ENCODE data around the gene SLC35F1. TPM values are rescaled to one million over a fixed set of nuclear protein-coding genes. Genes with fewer than 3 reads are reported as not detected.

The SLC35F1 gene
- total and polyA plus RNA-seq, 8 donors: under 0.01 to 6.8 (median 0.38) TPM; not detected in 2

DNA sequence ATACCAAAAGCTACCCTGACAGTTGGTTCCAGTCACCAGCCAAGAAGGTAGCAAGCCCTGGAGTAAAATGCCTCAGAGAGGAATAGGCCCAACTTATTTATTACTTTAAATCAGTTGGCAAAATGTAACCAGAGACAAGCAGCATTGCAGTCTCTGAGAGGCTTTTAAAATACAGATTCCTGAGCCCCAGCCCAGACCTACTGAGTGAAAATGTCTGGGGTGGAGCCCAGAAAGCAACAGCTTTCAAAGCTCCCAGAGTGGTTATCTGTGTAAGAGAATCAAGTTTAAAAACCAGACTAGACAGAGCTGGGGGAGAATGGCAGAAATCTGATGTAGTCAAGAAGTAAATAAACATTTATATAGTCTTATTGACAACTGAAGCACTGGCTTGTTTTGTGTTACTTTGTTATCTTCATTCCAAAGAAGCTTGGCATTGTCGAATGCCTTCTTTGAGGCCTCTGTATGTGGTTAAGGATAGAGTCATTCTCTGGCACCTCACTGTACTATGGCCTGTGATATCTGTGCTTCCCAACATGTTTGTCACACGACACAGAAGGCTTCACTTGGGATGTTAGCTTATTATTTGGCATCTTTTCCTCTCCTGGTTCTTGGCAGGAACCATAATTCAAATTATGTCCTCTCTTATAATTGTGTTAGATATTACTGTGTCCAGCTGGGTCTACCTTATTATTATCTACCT, 313.5 kb downstream of the SLC35F1 start:
- Histone ChIP-seq H3K4me1 (no peaks in the 10 kb centered on the region), H3K4me3 (no peak overlapping the region), H3K9me3 (no peaks in the 10 kb centered on the region), H3K36me3 (no peaks in the 10 kb centered on the region), H3K27ac (no peak overlapping the region), H3K27me3 (no peaks in the 10 kb centered on the region)
- intact Hi-C loops (cut with DNase I; ENCODE audit: low total_unique reads): no loop called here
- TF ChIP-seq POLR2A (IDR thresholded peaks at IDR 0.05): no peak
- TF ChIP-seq POLR2AphosphoS5 (IDR thresholded peaks at IDR 0.05): no peak
- TF ChIP-seq CTCF (IDR thresholded peaks at IDR 0.05): no peak
- TF ChIP-seq EP300 (IDR thresholded peaks at IDR 0.05): no peak
- no peak for DNase-seq
- WGBS, 5 donors: 54 to 69% (median 55%) methylated on average over 2 of the region's 2 CpGs

- H3K27me3 ChIP-seq: no peaks in the 10 kb centered on the region
- no peak overlapping the region for H3K4me3 ChIP-seq
- DNase-seq: no peak
- H3K36me3 ChIP-seq: no peaks in the 10 kb centered on the region
- no peak overlapping the region for H3K27ac ChIP-seq
- no peaks in the 10 kb centered on the region for H3K4me1 ChIP-seq
- 73 to 83% (median 77%) methylated on average over 3 of the region's 3 CpGs for WGBS, 5 donors
- H3K9me3 ChIP-seq: no peaks in the 10 kb centered on the region
- TF ChIP-seq POLR2A (IDR thresholded peaks at IDR 0.05) (no peak), CTCF (IDR thresholded peaks at IDR 0.05) (no peak), EP300 (IDR thresholded peaks at IDR 0.05) (no peak), POLR2AphosphoS5 (IDR thresholded peaks at IDR 0.05) (no peak)
- intact Hi-C loops (cut with DNase I; ENCODE audit: low total_unique reads): no loop called here
These were observed 316.3 kb downstream of the SLC35F1 start for GRCh38 chr6:118223316-118223715.

DNA sequence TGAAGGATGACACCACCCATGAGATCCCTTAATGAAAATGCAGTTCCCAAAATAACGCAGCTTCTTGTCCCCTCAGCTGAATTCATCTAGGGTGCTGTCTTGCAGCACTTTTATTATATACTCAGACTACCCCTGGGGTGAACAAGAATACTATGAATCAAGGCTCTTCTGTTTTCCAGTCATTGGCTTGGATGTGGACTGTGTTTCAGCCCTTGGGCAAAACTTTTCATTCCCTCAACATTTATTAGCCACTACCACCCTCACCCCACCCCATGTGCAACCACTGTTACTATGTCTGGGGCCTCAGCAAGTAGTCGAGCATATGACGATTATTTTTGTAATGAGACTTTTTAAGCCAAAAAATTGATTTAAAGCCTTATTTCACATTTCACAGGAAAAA, 321.8 kb downstream of the SLC35F1 start:
- Histone ChIP-seq H3K9me3 (no peaks in the 10 kb centered on the region), H3K27ac (no peak overlapping the region), H3K27me3 (no peaks in the 10 kb centered on the region), H3K36me3 (no peaks in the 10 kb centered on the region), H3K4me3 (no peak overlapping the region), H3K4me1 (no peaks in the 10 kb centered on the region)
- WGBS, 5 donors: 29 to 68% (median 51%) methylated on average over 3 of the region's 3 CpGs
- no peak for DNase-seq
- intact Hi-C loops (cut with DNase I; ENCODE audit: low total_unique reads): no loop called here
- no peak for TF ChIP-seq CTCF (IDR thresholded peaks at IDR 0.05)
- no peak for TF ChIP-seq POLR2AphosphoS5 (IDR thresholded peaks at IDR 0.05)
- no peak for TF ChIP-seq EP300 (IDR thresholded peaks at IDR 0.05)
- no peak for TF ChIP-seq POLR2A (IDR thresholded peaks at IDR 0.05)

GRCh38 chr6:118240878-118241528, 333.9 kb downstream of the SLC35F1 start:
- Histone ChIP-seq H3K4me1 (no peaks in the 10 kb centered on the region), H3K27ac (no peak overlapping the region), H3K4me3 (no peak overlapping the region), H3K36me3 (no peaks in the 10 kb centered on the region), H3K27me3 (peaks cover 0 to 2% (median 0%) of the 10 kb centered on the region in 3 donors), H3K9me3 (no peaks in the 10 kb centered on the region)
- WGBS, 5 donors: 84 to 93% (median 87%) methylated on average over 1 of the region's 1 CpG
- TF ChIP-seq POLR2A (IDR thresholded peaks at IDR 0.05) (no peak), CTCF (IDR thresholded peaks at IDR 0.05) (no peak), EP300 (IDR thresholded peaks at IDR 0.05) (no peak), POLR2AphosphoS5 (IDR thresholded peaks at IDR 0.05) (no peak)
- intact Hi-C loops (cut with DNase I; ENCODE audit: low total_unique reads): no loop called here
- DNase-seq: no peak
